ENCODE results near the gene CCDC91. TPM values are rescaled to one million over a fixed set of nuclear protein-coding genes. Genes with fewer than 3 reads are reported as not detected.

Gene CCDC91
- polyA plus RNA-seq, 3 donors: 6.3 to 18.1 (median 15.6) TPM

GRCh38 chr12:28513983-28514382, 323.7 kb downstream of the CCDC91 start:
- no peak overlapping the region for H3K4me3 Mint-ChIP-seq
- intact Hi-C loops (cut with micrococcal nuclease): no loop called here
- no peaks in the 10 kb centered on the region for H3K36me3 Mint-ChIP-seq
- Histone ChIP-seq H3K4me2 (replicated peaks; ENCODE audit: extremely low read depth, low read length, poor library complexity, severe bottlenecking) (no peak overlapping the region), H2AFZ (ENCODE audit: insufficient read depth, low read depth, low read length, poor library complexity, severe bottlenecking) (no peak overlapping the region), H3K9ac (ENCODE audit: insufficient read depth, low read length, poor library complexity, severe bottlenecking) (no peak overlapping the region), H3K27ac (ENCODE audit: low read depth in 1 of 2, low read length in 2 of 2) (no peak overlapping the region), H3K79me2 (ENCODE audit: insufficient read depth, low read length) (no peaks in the 10 kb centered on the region), H3K36me3 (replicated peaks in 1 of 2; ENCODE audit: control insufficient read depth in 1 of 2, insufficient read depth in 2 of 2, low read length in 2 of 2) (no peaks in the 10 kb centered on the region), H3K4me3 (replicated peaks in 1 of 3; ENCODE audit: low read depth in 2 of 3, low read length in 3 of 3) (no peak overlapping the region), H3K4me1 (ENCODE audit: control insufficient read depth in 1 of 2, insufficient read depth in 2 of 2, low read length in 2 of 2) (no peaks in the 10 kb centered on the region), H3K27me3 (ENCODE audit: control insufficient read depth in 2 of 2, insufficient read depth in 2 of 2, low read length in 2 of 2) (no peaks in the 10 kb centered on the region), H3K9me3 (replicated peaks in 1 of 2; ENCODE audit: control insufficient read depth in 1 of 2, insufficient read depth in 1 of 2, low read length in 2 of 2) (no peaks in the 10 kb centered on the region), H4K20me1 (ENCODE audit: insufficient read depth, low read length) (no peaks in the 10 kb centered on the region)
- 89% methylated on average over 1 of the region's 1 CpG for WGBS (ENCODE audit: insufficient coverage)
- H3K9me3 Mint-ChIP-seq: peaks cover 0 to 10% (median 3%) of the 10 kb centered on the region in 7 donors
- DNase-seq: no peak
- no peak for TF ChIP-seq CTCF (IDR thresholded peaks at IDR 0.05)
- no peak overlapping the region for H3K27ac Mint-ChIP-seq
- no peaks in the 10 kb centered on the region for H3K27me3 Mint-ChIP-seq (ENCODE audit: low read depth in 3 of 3)
- no peaks in the 10 kb centered on the region for H3K4me1 Mint-ChIP-seq

- Histone ChIP-seq H2AFZ (ENCODE audit: insufficient read depth, low read depth, low read length, poor library complexity, severe bottlenecking) (no peak overlapping the region), H4K20me1 (ENCODE audit: insufficient read depth, low read length) (no peaks in the 10 kb centered on the region), H3K36me3 (replicated peaks in 1 of 2; ENCODE audit: control insufficient read depth in 1 of 2, insufficient read depth in 2 of 2, low read length in 2 of 2) (no peaks in the 10 kb centered on the region), H3K4me3 (replicated peaks in 1 of 3; ENCODE audit: low read depth in 2 of 3, low read length in 3 of 3) (no peak overlapping the region), H3K27me3 (ENCODE audit: control insufficient read depth in 2 of 2, insufficient read depth in 2 of 2, low read length in 2 of 2) (no peaks in the 10 kb centered on the region), H3K9ac (ENCODE audit: insufficient read depth, low read length, poor library complexity, severe bottlenecking) (no peak overlapping the region), H3K9me3 (replicated peaks in 1 of 2; ENCODE audit: control insufficient read depth in 1 of 2, insufficient read depth in 1 of 2, low read length in 2 of 2) (peaks cover 0 to 3% of the 10 kb centered on the region in 2 donors), H3K4me1 (ENCODE audit: control insufficient read depth in 1 of 2, insufficient read depth in 2 of 2, low read length in 2 of 2) (no peaks in the 10 kb centered on the region), H3K4me2 (replicated peaks; ENCODE audit: extremely low read depth, low read length, poor library complexity, severe bottlenecking) (no peak overlapping the region), H3K79me2 (ENCODE audit: insufficient read depth, low read length) (no peaks in the 10 kb centered on the region), H3K27ac (ENCODE audit: low read depth in 1 of 2, low read length in 2 of 2) (no peak overlapping the region)
- Mint-ChIP-seq H3K9me3 (peaks cover 0 to 17% (median 8%) of the 10 kb centered on the region in 7 donors), H3K4me3 (no peak overlapping the region), H3K4me1 (no peaks in the 10 kb centered on the region), H3K27me3 (ENCODE audit: low read depth in 3 of 3) (no peaks in the 10 kb centered on the region), H3K27ac (no peak overlapping the region), H3K36me3 (no peaks in the 10 kb centered on the region)
- no CpG with 5 or more reads among the region's 1 CpG for WGBS (ENCODE audit: insufficient coverage)
- no peak for TF ChIP-seq CTCF (IDR thresholded peaks at IDR 0.05)
- no peak for DNase-seq
- intact Hi-C loops (cut with micrococcal nuclease): no loop called here
Observed at GRCh38 chr12:28517101-28517500, 326.8 kb downstream of the CCDC91 start.

All from CD14-positive monocyte (primary cell).